NOMO-1 treated with DMSO at 0.1 percent for 48 hours (cell line): ENCODE measurements around the gene YBX1.
"Not testable (repeated sequence)": the region's sequence is repeated elsewhere in the genome, so short reads cannot be mapped to it uniquely, and the experiment has no call there.

Experiments
- DNase-seq: peaks from one replicate; lab custom pipeline; 2025; ENCODE audit not compliant: unreplicated experiment; lab: John Stamatoyannopoulos, UW

YBX1 gene

GRCh38 chr1:42748021-42748420, 65.8 kb downstream of the YBX1 start:
- no peak for DNase-seq

DNA sequence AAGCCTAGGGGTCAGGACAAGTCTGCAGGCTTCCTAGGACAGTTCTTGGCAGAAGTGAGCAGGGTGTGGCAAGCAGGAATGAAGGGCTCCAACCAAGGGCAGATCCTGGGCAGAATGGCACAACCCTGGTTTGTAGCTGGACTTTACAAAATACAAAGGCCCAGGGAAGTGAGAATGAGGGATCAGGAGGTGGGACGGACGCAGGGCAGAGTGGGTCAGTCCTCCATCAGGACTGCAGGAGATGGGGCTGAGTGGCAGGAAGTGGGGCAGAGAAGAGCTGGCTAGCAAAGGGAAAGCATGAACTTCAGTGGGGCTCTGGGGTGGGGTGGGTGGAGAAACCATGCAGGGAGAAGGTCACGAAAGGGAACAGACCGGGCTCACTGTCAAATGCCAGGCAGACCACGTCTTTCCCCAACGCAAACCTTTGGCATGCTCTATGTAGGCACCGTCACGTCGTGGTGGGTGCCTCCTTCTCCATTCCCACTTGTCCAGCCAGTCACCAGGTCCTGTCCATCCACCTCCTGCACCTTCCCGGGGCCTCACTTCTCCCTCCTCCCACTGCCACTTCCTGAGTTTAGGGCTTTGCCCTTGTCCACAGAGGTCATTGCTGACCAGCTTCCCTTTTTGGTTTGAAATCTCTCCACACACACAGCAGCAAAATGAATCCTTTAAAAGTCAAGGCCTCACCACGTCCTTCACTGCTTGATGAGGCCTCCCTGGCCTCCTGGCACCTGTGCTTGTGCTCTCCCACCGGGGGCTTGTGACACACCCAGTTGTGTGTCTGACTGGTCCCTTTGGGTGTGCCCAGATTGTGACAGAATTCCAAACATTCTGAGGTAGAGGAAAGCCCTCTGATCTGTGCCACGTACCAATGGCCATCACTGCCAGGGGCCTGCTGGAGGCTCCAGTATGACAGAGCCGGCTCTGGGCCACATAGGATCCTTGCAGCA, 66.5 kb downstream of the YBX1 start:
- peak; percentile 26 for DNase-seq

- no peak for DNase-seq
These were observed 67.8 kb downstream of the YBX1 start for GRCh38 chr1:42750041-42750440.

- not testable (repeated sequence) for DNase-seq
These were observed 69.4 kb downstream of the YBX1 start for GRCh38 chr1:42751511-42752070.

DNA sequence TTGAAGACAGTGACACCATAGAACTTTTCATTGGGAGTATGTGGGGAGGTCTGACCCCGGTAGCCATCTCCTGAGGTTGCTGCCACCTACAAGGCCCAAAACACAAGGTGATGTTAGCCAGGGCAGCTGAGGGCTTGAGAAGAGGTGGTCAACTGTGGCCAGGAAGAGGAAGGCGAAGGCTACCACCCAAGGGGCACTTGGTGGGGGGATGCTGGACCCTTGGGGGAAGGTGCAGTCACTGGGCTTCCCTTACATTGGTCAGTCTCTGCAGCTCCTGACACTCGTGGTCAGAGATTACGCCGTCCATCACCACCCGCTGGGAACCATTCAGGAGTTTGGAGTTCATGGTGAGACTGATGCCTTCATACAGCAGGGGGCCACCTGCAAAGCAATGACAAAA, 70.1 kb downstream of the YBX1 start:
- DNase-seq = no peak

GRCh38 chr1:42753070-42753469, 70.9 kb downstream of the YBX1 start:
- no peak for DNase-seq
